MM.1S (cell line): ENCODE measurements around the gene KIF18B.

Experiments
- DNase-seq: peaks from one replicate; pipeline ENCODE4 v3.0.0-alpha.2; 2015
- H2AFZ ChIP-seq: fragments of 300-600 bp; sonication (generic); 2 replicates; pipeline ENCODE4 v1.6.0; 2016; ENCODE audit warnings: antibody characterized with exemption, low read length
- H3F3A ChIP-seq: fragments of 300-600 bp; sonication (generic); 2 replicates; pipeline ENCODE4 v1.6.1; 2016; ENCODE audit warnings: mild to moderate bottlenecking, antibody characterized with exemption, low read length, moderate library complexity, mixed read lengths; ENCODE audit not compliant: insufficient read depth
- H3K27ac ChIP-seq: fragments of 300-600 bp; sonication (generic); 2 replicates; pipeline ENCODE4 v1.5.1; 2016; ENCODE audit warnings: mild to moderate bottlenecking, low read length
- H3K27me3 ChIP-seq: fragments of 300-600 bp; sonication (generic); replicated peaks from 2 replicates; pipeline ENCODE4 v1.6.0; 2016; ENCODE audit warnings: low read length; ENCODE audit not compliant: insufficient read depth
- H3K36me3 ChIP-seq: fragments of 300-600 bp; sonication (generic); replicated peaks from 2 replicates; pipeline ENCODE4 v1.6.1; 2016; ENCODE audit warnings: mild to moderate bottlenecking, low read length, mixed read lengths; ENCODE audit not compliant: insufficient read depth
- H3K4me1 ChIP-seq: fragments of 300-600 bp; sonication (generic); 2 replicates; pipeline ENCODE4 v1.6.1; 2016; ENCODE audit warnings: low read length, mixed read lengths
- H3K4me2 ChIP-seq: fragments of 300-600 bp; sonication (generic); 2 replicates; pipeline ENCODE4 v1.6.0; 2016; ENCODE audit warnings: low read depth, low read length
- H3K4me3 ChIP-seq: fragments of 300-600 bp; sonication (generic); 2 replicates; pipeline ENCODE4 v1.5.1; 2016; ENCODE audit warnings: low read length, mixed read lengths
- H3K79me2 ChIP-seq: fragments of 300-600 bp; sonication (generic); 2 replicates; pipeline ENCODE4 v1.6.1; 2016; ENCODE audit warnings: mixed run types, low read length, mixed read lengths
- H3K9ac ChIP-seq: fragments of 300-600 bp; sonication (generic); 2 replicates; pipeline ENCODE4 v1.6.1; 2016; ENCODE audit warnings: low read length, mixed read lengths
- H3K9me2 ChIP-seq: fragments of 300-600 bp; sonication (generic); replicated peaks from 2 replicates; pipeline ENCODE4 v1.6.1; 2016; ENCODE audit warnings: mild to moderate bottlenecking, low read length, mixed read lengths; ENCODE audit not compliant: insufficient read depth
- H3K9me3 ChIP-seq: fragments of 300-600 bp; sonication (generic); replicated peaks from 2 replicates; pipeline ENCODE4 v1.6.1; 2016; ENCODE audit warnings: mild to moderate bottlenecking, low read length, mixed read lengths; ENCODE audit not compliant: insufficient read depth
- H4K20me1 ChIP-seq: fragments of 300-600 bp; sonication (generic); 2 replicates; pipeline ENCODE4 v1.6.1; 2016; ENCODE audit warnings: mild to moderate bottlenecking, low read length, moderate library complexity, mixed read lengths; ENCODE audit not compliant: insufficient read depth
- EZH2 ChIP-seq: fragments of 300-600 bp; sonication (generic); optimal IDR thresholded peaks from 2 replicates; pipeline ENCODE3; 2017; ENCODE audit warnings: low read depth, mild to moderate bottlenecking, antibody characterized with exemption, low read length, mixed read lengths
- EZH2phosphoT487 ChIP-seq: fragments of 300-600 bp; sonication (generic); IDR thresholded peaks from 2 replicates; pipeline ENCODE4 v1.6.1; 2018; ENCODE audit warnings: antibody characterized with exemption, low read length
- TF ChIP-seq, protein P1 (sequence below): fragments of 300-600 bp; sonication (generic); IDR thresholded peaks from 2 replicates; pipeline ENCODE4 v1.5.1; 2016; ENCODE audit warnings: antibody characterized with exemption, low read length, mixed read lengths

KIF18B gene

DNA sequence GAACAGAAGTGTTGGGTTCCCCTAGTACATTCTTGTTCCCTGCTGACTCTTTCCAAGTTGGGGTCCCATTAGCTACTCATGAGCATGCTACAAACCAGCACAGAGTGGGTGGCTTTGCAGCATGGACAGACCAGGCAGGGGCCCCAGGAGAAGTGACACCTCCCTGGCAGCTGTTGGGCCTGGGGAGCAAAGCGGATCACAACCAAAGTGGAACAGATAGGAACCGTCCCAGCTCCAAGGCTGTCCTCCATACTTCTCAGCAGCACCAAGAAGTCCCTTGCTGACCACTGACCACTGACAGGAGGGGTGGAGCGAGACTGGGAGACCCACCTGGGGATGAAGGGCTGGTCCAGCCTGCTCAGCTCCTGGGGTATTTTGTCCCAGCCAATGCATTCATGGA, 19.9 kb downstream of the KIF18B start:
- no peak overlapping the region for H3K4me3 ChIP-seq
- no peak overlapping the region for H3K9ac ChIP-seq

GRCh38 chr17:44926821-44927525, 20.6 kb downstream of the KIF18B start:
- no peak for DNase-seq
- Histone ChIP-seq H2AFZ (no peak overlapping the region), H3K4me3 (no peak overlapping the region), H3K4me1 (no peaks in the 10 kb centered on the region), H3K79me2 (no peaks in the 10 kb centered on the region), H3K4me2 (no peak overlapping the region), H3K36me3 (peaks cover 16% of the 10 kb centered on the region), H3K9ac (no peak overlapping the region), H3K27me3 (no peaks in the 10 kb centered on the region), H3K9me2 (no peaks in the 10 kb centered on the region), H3F3A (peaks cover 8% of the 10 kb centered on the region), H4K20me1 (no peaks in the 10 kb centered on the region), H3K9me3 (no peaks in the 10 kb centered on the region), H3K27ac (no peak overlapping the region)
- TF ChIP-seq, protein P1, sequence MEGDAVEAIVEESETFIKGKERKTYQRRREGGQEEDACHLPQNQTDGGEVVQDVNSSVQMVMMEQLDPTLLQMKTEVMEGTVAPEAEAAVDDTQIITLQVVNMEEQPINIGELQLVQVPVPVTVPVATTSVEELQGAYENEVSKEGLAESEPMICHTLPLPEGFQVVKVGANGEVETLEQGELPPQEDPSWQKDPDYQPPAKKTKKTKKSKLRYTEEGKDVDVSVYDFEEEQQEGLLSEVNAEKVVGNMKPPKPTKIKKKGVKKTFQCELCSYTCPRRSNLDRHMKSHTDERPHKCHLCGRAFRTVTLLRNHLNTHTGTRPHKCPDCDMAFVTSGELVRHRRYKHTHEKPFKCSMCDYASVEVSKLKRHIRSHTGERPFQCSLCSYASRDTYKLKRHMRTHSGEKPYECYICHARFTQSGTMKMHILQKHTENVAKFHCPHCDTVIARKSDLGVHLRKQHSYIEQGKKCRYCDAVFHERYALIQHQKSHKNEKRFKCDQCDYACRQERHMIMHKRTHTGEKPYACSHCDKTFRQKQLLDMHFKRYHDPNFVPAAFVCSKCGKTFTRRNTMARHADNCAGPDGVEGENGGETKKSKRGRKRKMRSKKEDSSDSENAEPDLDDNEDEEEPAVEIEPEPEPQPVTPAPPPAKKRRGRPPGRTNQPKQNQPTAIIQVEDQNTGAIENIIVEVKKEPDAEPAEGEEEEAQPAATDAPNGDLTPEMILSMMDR: no peak
- TF ChIP-seq EZH2 (no peak), EZH2phosphoT487 (no peak)

More for the DNA sequence above, 19.9 kb downstream of the KIF18B start:
- Histone ChIP-seq H3K9me2 (no peaks in the 10 kb centered on the region), H3K79me2 (no peaks in the 10 kb centered on the region), H2AFZ (no peak overlapping the region), H3K27ac (no peak overlapping the region), H3K4me2 (no peak overlapping the region), H3K36me3 (peaks cover 16% of the 10 kb centered on the region), H3K4me1 (no peaks in the 10 kb centered on the region), H3F3A (peaks cover 8% of the 10 kb centered on the region), H4K20me1 (no peaks in the 10 kb centered on the region), H3K9me3 (no peaks in the 10 kb centered on the region), H3K27me3 (no peaks in the 10 kb centered on the region)
- no peak for DNase-seq
- no peak for TF ChIP-seq EZH2phosphoT487
- TF ChIP-seq, protein P1: no peak
- TF ChIP-seq EZH2: no peak

- Histone ChIP-seq H3K9me3 (no peaks in the 10 kb centered on the region), H3K36me3 (peaks cover 16% of the 10 kb centered on the region), H3K79me2 (no peaks in the 10 kb centered on the region), H2AFZ (no peak overlapping the region), H3K27me3 (peaks cover 6% of the 10 kb centered on the region; the same call in 1 of the 2 replicates), H3F3A (peaks cover 8% of the 10 kb centered on the region), H3K9me2 (no peaks in the 10 kb centered on the region), H3K27ac (no peak overlapping the region), H3K9ac (no peak overlapping the region), H3K4me1 (no peaks in the 10 kb centered on the region), H3K4me2 (no peak overlapping the region), H4K20me1 (no peaks in the 10 kb centered on the region), H3K4me3 (no peak overlapping the region)
- no peak for DNase-seq
- no peak for TF ChIP-seq EZH2
Observed at GRCh38 chr17:44925731-44926697, 21.6 kb downstream of the KIF18B start.
